Measurements from ENCODE around the gene DHODH.

DNA sequence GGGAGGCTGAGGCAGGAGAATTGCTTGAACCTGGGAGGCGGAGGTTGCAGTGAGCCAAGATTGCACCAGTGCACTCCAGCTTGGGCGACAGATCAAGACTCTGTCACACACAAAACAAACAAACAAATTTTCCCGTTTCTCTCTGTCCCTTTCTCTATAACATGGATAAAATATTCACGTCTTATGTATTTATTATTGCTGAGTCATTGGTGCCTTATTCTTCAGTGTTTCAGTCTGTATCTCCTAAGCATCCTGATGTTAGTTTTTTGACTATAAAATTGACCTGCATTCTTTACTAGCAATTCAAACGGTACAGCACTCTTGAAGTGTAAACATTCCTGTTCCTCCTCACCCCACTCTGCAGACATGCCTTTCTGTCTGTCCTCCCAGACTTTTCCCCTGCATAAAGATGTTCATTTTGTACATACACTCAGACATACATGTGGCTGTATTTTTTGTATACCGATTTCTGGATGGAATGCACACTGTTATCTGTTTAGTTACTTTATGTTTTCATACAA is 16.4 kb downstream of the DHODH start:
- TF ChIP-seq, protein P1, sequence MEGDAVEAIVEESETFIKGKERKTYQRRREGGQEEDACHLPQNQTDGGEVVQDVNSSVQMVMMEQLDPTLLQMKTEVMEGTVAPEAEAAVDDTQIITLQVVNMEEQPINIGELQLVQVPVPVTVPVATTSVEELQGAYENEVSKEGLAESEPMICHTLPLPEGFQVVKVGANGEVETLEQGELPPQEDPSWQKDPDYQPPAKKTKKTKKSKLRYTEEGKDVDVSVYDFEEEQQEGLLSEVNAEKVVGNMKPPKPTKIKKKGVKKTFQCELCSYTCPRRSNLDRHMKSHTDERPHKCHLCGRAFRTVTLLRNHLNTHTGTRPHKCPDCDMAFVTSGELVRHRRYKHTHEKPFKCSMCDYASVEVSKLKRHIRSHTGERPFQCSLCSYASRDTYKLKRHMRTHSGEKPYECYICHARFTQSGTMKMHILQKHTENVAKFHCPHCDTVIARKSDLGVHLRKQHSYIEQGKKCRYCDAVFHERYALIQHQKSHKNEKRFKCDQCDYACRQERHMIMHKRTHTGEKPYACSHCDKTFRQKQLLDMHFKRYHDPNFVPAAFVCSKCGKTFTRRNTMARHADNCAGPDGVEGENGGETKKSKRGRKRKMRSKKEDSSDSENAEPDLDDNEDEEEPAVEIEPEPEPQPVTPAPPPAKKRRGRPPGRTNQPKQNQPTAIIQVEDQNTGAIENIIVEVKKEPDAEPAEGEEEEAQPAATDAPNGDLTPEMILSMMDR (IDR thresholded peaks at IDR 0.05), result no peak
- TF ChIP-seq POLR2A (IDR thresholded peaks at IDR 0.05; ENCODE audit: low read depth), result no peak
- no peak for TF ChIP-seq POLR2AphosphoS5 (IDR thresholded peaks at IDR 0.05)

All from esophagus muscularis mucosa (tissue), 3 donors.